ENCODE data around the gene CPB2. TPM values are rescaled to one million over a fixed set of nuclear protein-coding genes. Genes with fewer than 3 reads are reported as not detected.

The CPB2 gene, protein sequence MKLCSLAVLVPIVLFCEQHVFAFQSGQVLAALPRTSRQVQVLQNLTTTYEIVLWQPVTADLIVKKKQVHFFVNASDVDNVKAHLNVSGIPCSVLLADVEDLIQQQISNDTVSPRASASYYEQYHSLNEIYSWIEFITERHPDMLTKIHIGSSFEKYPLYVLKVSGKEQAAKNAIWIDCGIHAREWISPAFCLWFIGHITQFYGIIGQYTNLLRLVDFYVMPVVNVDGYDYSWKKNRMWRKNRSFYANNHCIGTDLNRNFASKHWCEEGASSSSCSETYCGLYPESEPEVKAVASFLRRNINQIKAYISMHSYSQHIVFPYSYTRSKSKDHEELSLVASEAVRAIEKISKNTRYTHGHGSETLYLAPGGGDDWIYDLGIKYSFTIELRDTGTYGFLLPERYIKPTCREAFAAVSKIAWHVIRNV
- total RNA-seq = under 1 TPM in 3 of 4 donors, not detected in 1; 0.25 to 0.42 (median 0.29) TPM

DNA sequence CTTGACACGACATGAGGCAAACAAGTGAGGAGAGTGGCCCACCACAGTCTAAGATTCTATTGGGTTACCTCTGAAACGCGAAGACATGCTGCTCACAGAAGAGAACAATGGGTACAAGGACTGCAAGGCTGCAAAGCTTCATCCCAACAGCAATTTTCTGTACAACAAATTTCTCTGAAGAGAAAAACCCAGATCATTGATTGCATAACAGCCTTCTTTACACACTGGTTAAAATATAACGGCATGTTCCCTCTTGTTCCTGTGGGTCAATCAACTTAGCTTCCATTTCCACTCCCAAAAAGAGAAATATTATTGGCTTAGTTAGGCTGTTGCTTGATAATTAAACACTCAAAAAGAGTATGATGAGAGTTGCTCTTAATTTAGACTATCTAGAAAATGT is at the start of gene CPB2:
TSS of gene CPB2 (minus strand) at position 166 of the 400 bp plus-strand sequence. CDS start at position 142, 24 bp downstream.
- TF ChIP-seq, protein P1, sequence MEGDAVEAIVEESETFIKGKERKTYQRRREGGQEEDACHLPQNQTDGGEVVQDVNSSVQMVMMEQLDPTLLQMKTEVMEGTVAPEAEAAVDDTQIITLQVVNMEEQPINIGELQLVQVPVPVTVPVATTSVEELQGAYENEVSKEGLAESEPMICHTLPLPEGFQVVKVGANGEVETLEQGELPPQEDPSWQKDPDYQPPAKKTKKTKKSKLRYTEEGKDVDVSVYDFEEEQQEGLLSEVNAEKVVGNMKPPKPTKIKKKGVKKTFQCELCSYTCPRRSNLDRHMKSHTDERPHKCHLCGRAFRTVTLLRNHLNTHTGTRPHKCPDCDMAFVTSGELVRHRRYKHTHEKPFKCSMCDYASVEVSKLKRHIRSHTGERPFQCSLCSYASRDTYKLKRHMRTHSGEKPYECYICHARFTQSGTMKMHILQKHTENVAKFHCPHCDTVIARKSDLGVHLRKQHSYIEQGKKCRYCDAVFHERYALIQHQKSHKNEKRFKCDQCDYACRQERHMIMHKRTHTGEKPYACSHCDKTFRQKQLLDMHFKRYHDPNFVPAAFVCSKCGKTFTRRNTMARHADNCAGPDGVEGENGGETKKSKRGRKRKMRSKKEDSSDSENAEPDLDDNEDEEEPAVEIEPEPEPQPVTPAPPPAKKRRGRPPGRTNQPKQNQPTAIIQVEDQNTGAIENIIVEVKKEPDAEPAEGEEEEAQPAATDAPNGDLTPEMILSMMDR (IDR thresholded peaks at IDR 0.05) = no peak
- no peak for TF ChIP-seq POLR2A (IDR thresholded peaks at IDR 0.05)
- intact Hi-C loops (cut with DNase I; ENCODE audit: low total_unique reads) = no loop called here
- no peak for DNase-seq (ENCODE audit: low spot score in 2 of 2)
- H3K4me3 ChIP-seq (ENCODE audit: low read depth, poor library complexity, severe bottlenecking) = no peak within 1 kb of the TSS
- 90 to 92% methylated on average over 4 of the region's 4 CpGs for WGBS, 2 donors

DNA sequence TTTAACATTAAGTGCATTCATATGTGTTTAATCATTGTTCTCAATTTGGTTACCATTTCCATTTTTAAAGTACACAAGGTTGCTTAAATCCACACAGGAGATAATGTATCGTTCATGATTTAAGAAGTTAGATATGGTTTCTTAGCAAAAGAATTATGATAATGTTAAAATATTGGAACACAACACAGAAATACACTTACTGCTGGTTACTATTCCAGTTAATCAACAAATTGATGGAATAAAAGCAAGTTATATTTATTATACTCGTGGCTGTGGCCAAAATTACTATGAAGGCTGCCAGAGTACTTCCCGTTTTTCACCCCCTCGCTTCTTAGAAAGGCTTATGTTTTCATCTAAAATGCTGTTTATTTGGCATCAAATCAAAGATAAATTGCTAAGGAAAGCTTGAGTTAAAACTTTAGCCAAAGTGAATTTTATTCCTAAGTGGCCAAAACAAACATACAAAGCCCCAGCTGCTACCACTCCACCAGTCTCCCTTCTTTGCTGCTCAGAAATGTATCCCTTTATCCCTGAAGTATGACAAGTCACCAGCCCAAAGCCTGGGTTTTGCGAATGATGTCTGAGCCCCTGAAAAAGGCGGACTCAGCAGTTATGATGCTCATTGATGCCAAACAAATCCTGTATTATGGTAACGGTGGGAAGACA is 49.4 kb upstream of the CPB2 start:
- intact Hi-C loops (cut with DNase I; ENCODE audit: low total_unique reads) = no loop called here
- WGBS, 2 donors = 59 to 60% methylated on average over 7 of the region's 7 CpGs
- DNase-seq (ENCODE audit: low spot score in 2 of 2) = no peak

GRCh38 chr13:46152627-46153328 is 47.9 kb upstream of the CPB2 start:
- intact Hi-C loops (cut with DNase I; ENCODE audit: low total_unique reads) = no loop called here
- DNase-seq (ENCODE audit: low spot score in 2 of 2) = no peak
- WGBS, 2 donors = 95% methylated on average over 6 of the region's 6 CpGs
- TF ChIP-seq POLR2A (IDR thresholded peaks at IDR 0.05) = no peak
- TF ChIP-seq, protein P1 (IDR thresholded peaks at IDR 0.05) = no peak
- H3K4me3 ChIP-seq (ENCODE audit: low read depth, poor library complexity, severe bottlenecking) = no peak overlapping the region

More for the DNA sequence above, 49.4 kb upstream of the CPB2 start:
- no peak for TF ChIP-seq POLR2A (IDR thresholded peaks at IDR 0.05)
- TF ChIP-seq, protein P1 (IDR thresholded peaks at IDR 0.05) = no peak
- H3K4me3 ChIP-seq (ENCODE audit: low read depth, poor library complexity, severe bottlenecking) = no peak overlapping the region

DNA sequence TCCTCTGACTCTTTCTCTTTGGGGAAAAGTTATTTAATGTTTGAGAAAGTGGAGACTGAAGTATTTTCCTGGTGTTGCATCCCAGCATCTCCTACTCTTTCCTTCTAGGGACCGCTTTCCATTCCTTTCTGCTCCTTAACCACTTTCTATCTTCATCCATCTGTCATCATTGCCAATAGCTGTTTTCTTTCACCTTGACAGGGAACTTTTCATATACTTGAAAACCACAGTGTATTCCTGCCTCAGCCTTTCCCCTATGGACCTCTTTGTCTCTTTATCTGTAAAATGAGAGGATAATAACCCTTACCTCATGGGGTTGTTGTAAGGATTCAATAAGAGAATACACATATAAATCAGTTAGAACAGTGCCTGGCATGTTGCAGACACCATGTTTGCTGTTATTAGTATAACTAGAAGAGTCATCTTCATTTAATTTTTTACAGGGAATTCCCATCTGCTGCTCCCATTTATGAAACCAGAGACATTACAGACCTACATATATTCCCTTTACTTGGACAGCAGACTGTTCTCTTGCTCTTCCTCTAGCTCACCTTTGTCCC is 45.4 kb upstream of the CPB2 start:
- no peak for DNase-seq (ENCODE audit: low spot score in 2 of 2)
- no peak overlapping the region for H3K4me3 ChIP-seq (ENCODE audit: low read depth, poor library complexity, severe bottlenecking)
- 91 to 95% methylated on average over 1 of the region's 1 CpG for WGBS, 2 donors
- TF ChIP-seq, protein P1 (IDR thresholded peaks at IDR 0.05) = no peak
- no peak for TF ChIP-seq POLR2A (IDR thresholded peaks at IDR 0.05)
- intact Hi-C loops (cut with DNase I; ENCODE audit: low total_unique reads) = no loop called here

DNA sequence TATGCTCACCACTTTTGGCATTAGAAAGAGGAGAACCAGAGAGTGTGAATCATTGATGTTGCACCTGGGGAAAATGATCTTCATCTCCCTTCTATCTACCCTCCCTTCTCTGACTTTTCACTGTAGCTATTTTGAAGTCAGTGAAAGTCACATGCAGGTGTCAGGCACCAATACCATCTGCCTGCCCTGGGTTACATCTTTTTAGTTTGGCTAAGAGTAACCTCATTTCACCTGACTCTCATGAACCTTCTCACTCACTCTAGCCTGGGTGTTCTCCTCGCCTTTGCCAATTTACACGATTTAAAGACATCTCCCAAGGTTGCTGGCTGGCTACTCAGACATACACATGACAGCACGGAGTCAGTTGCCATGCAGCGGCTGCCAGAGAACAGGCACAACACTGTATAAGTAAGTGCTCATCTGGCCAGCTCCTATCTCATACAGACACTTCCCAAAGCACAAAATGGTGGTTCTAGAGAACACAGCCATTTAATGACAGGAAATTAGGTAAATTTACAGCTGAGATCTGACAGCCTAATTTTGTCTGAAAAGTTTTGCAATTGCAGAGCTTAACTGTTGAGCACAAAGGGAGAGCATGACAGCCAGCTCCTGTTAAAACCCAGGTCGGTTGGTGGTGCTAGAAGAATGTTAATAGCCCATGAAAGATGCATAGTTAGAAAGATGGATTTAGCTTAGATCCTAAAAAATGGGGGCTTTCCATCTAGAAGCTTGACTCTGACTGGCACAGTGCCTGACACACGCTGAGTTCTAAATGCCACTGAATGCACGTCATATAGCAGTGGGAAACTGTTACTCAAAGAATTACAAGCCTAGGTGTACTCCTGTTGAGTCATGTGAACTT is 44.7 kb upstream of the CPB2 start:
- intact Hi-C loops (cut with DNase I; ENCODE audit: low total_unique reads) = no loop called here
- 52 to 57% methylated on average over 7 of the region's 7 CpGs for WGBS, 2 donors

More for the DNA sequence above, 44.7 kb upstream of the CPB2 start:
- H3K4me3 ChIP-seq (ENCODE audit: low read depth, poor library complexity, severe bottlenecking) = no peak overlapping the region
- TF ChIP-seq POLR2A (IDR thresholded peaks at IDR 0.05) = no peak
- TF ChIP-seq, protein P1 (IDR thresholded peaks at IDR 0.05) = no peak
- no peak for DNase-seq (ENCODE audit: low spot score in 2 of 2)

All from lower leg skin (tissue), 4 donors.